HG03521 (cell line): ENCODE data around the gene VEGFB.

ENCODE experiments used
- ATAC-seq: cut with Tn5 transposase; IDR thresholded peaks from one replicate; pipeline ENCODE4 v1.9.1; 2021; ENCODE audit warnings: mild to moderate bottlenecking, moderate library complexity; ENCODE audit not compliant: unreplicated experiment

Gene VEGFB

DNA sequence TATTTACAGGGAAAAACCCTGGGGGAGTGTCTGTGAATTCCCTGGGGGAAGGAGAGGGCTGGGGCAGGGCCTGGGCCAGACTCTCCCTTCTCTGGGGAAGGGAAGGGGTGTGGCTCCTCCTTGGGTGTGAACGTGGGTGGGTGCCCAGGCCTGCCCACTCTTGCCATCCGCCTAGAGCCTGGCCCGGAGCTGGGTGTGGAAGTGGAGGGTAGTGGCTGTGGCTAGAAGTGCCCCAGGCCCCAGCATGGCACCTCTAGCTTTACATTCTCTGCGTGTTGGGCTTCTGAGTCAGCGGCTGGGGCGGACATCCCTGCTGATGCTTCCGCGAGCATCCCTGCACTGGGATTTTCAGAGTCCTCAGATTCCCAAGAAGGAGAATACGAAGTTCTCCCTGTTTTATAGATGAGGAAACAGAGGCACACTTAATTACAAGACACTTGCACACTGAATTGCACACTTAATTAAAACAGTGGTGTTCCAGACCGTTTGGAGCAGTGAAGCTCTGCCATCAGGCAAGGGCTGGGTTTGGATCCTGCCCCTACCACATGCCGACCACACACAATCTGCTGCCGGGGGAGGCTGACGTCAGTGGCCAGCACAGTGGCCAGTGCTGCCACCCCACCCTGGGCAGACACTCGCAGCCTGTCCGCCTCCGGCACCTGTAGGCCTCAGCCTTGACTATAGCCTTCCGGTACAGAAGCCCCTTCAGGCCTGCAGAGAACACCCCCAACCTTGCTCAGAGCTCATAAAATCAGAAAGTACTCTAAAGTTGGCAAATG is 42.5 kb downstream of the VEGFB start:
- ATAC-seq, result no peak

DNA sequence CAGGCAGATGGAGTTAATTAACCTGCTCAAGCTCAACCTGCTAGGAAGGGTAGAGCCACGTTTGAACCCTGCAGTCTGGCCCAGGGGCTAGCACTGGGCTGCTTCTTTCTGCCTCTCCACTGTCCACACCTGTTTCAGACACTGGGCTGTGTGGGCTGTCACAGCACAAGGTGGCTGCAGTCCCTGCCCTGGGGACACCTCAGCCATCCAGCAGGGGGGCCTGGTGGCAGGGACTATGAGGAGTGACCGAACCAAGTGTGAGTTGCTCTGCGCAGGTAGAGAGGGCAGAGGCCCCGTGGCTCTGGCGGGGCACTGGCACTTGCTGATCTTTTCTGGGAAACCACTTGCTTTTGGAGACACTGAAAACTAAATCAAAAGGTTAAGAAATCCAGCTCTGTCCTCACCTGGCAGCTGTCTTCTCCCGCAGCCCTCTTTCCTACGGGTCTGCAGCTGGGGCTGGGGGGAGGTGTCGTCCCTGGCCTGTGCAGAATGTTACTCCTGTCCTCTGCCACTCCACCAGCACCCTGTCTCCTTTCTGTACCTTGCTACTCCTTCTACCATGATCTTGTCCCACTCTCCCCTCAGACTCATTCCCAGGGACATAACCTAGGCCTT is 44.3 kb downstream of the VEGFB start:
- ATAC-seq, result no peak

DNA sequence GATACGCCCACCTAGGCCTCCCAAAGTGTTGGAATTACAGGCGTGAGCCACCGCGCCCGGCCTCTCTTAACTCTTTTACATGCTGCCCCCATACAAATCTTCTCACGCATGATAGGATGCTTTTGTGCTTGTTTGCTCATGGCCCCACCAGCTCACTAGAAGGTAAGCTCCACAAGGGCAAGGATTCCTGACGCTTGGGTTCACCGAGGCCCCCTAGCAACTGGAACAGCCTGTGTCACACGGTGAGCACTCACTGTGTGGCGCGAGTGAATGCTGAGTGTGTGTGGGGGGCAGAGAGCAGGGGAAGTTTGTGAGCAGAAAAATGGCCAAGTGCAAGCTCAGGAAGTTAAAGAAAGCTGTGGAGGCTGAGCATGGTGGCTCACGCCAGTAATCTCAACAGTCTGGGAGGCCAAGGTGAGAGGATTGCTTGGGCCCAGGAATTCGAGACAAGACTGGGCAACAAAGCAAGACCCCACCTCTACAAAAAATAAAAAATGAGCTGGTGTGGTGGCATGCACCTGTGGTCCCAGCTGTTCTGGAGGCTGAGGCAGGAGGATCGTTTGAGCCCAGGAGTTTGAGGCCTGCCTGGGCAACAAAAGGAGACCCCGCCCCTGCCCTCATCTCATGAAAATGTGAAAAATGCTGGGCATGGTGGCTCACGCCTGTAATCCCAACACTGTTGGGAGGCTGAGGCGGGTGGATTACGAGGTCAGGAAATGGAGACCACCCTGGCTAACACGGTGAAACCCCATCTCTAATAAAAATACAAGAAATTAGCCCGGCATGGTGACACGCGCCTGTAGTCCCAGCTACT is 47.8 kb downstream of the VEGFB start:
- ATAC-seq, result no peak

DNA sequence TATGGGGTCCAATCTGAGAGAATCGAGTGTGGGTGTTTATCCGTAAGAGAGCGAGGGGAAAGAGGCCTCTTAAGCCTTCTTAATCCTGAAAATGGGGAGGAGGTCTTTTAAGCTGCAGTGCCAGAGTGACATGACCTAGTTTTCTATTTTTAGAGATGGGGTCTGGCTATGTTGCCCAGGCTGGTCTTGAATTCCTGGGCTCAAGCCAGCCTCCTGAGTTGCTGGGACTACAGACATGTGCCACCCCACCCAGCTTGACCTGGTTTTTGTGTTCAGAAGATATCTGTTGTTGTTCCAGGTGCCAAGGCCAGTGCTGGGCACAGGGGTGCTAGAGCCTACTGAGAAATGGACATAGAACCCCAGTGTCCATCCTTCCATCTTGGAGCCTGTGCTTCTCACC is 48.7 kb downstream of the VEGFB start:
- ATAC-seq, result no peak

DNA sequence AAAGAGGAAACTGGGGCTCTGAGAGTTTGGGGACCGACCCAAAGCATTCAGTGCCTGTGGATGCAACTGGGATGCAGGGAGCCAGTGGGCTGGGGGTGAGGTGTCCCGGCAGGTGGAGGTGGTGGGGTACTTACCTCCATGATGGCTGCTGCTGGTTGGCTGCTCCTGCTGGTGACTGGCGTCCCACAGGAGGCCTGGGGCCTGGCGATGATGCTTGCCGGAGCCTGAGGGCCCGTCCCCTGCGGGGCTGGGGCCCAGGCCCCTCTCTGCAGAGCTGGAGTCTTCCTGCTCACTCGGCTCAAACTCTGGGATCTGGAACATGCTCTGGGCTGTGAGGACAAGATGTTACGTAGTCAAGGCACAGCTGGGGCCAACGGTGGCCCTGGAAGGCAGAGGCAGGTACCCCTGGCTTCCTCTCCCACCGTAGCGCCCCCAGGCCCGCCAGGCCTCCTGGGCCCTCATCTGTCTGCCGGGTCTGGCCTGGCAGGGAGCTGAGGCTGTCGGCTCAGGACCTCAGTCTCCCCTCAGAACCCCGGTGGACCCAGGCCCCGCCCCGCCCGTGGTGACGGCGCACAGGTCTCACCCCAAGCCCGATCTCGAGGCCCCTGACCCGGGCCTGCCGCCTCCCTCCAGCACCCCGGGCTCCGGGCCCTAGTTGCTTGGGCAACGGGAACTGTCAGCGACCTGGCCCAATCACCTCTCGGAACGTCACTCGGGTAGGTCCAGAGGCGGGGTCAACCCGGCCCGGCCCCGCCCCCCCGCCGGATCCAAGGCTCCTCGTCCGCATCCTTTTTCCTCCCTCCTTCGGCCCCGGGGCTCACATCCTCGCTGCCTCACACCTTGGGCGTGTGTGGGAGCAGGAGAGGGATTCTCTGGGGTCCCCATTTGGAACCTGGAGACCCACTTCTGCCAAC is 49.9 kb downstream of the VEGFB start, which contains the start of gene BAD:
Gene BAD, minus strand, starts transcription at position 618 of the 914 bp plus-strand sequence. Its CDS starts 297 bp downstream, at position 321.
- ATAC-seq, result peak; percentile 64

DNA sequence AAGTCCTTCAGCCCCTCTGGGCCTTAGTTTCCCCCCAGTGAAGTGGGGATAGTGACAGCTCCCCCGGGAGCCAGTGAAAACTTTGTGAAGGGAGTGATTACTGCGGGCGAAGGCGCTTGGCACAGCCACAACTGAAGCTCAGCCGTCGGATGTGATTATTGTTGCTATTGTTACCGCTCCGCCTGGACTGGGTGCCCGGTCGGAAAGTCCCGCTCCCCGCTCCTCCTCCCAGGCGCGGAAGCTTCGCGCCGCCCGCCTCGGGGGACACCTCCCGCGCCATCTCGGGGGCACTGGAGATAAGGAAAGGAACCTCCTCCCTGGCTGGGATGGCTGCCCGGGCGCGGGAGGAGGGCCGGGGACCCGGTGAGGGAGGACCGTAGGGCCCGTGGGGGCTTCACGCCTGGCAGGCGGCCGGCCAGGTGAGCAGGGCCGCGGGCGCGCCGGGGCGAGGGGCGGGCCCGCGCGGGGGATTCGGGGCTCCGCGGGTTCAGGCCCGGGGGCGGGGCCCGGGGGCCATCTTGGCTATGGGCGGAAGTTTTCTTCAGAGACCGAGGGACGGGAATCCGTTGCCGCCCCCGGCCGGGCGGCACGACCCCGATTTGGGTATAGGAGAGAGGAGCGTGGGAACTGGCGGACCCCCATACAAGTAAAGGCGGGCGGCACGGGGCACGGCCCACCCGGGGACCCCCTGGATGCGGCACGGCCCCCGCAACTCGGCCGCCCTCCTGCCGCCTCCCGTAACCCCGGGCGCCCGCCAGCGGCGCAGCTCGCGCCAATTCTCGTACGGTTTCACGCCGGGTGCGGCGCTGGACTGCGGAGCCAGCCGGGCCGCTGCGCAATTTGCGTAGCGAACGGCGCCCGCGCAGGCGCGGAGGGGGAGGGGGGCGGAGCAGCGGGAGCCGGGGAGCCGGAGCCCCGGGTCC is 50.8 kb downstream of the VEGFB start, which contains the start of gene GPR137:
Gene GPR137, plus strand, starts transcription at position 887 of the 923 bp plus-strand sequence. CDS start 677 bp downstream, outside the sequence.
- ATAC-seq, result peak; percentile 58

DNA sequence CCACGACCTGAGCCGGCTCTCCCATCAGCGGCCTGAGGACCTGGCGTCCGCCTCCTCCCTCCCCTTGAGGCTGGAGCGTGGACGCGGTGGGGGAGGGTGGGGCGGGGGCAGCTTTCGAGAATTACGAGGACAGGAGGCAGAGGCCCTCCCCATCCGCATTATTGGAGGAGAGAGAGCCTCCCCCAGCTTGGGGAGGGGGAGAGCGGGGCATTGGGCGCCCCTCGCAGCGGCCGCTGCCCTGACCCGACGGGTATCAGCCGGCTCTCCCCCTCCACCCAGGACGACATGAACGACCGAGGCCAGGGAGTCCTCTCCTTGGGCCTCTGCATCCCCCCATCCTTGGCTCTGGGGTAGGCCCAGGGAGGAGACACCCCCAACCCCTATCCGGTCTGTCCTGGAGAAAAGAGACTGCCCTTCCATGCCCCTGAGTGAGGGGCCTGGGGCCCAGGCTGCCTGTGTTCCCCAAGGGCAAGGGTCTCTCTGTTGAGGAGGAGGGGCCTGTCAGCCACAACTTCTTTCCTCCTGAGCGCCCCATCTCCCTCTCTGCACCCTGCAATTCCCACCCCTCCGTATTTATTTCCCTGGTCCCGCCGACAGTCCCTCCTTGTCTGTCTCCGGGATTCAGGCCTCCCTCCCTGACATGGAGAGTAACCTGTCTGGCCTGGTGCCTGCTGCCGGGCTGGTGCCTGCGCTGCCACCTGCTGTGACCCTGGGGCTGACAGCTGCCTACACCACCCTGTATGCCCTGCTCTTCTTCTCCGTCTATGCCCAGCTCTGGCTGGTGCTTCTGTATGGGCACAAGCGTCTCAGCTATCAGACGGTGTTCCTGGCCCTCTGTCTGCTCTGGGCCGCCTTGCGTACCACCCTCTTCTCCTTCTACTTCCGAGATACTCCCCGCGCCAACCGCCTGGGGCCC is 51.8 kb downstream of the VEGFB start:
- no peak for ATAC-seq

DNA sequence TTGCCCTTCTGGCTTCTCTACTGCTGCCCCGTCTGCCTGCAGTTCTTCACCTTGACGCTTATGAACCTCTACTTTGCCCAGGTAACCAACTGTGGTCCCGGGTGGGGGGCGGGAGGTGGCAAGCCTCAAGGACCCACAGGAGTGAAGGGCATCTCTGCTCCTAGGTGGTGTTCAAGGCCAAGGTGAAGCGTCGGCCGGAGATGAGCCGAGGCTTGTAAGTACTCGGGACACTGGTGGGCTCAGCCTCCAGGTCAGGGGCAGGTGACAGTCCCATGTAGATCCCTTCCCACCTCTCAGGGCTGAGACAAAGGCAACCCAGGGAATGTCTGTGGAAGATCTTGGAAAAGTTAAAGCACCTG is 52.4 kb downstream of the VEGFB start:
- ATAC-seq, result no peak

DNA sequence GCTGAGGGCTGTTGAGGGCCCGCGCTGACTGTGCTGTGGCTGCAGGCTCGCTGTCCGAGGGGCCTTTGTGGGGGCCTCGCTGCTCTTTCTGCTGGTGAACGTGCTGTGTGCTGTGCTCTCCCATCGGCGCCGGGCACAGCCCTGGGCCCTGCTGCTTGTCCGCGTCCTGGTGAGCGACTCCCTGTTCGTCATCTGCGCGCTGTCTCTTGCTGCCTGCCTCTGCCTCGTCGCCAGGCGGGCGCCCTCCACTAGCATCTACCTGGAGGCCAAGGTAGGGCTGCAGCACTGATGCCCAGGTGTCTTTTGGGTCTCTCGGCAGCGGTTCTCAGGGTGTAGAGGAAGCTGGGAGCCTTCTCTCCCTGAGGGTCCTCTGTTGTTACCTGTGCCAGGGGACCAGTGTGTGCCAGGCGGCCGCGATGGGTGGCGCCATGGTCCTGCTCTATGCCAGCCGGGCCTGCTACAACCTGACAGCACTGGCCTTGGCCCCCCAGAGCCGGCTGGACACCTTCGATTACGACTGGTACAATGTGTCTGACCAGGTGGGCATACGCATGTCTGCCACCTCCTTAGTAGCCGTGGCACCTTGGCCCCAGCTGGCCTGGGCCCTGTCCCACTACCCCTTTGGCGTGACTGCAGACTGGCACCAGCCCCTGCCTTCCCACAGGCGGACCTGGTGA is 53.4 kb downstream of the VEGFB start:
- ATAC-seq, result no peak

DNA sequence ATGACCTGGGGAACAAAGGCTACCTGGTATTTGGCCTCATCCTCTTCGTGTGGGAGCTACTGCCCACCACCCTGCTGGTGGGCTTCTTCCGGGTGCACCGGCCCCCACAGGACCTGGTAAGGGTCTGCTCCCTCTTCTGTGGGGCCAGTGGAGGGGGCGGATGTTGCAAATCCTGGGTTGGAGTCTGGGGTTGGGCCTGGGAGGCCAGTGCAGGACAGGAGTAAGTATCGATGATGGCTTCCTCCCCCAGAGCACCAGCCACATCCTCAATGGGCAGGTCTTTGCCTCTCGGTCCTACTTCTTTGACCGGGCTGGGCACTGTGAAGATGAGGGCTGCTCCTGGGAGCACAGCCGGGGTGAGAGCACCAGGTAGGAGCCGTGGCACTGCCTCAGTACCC is 54.0 kb downstream of the VEGFB start:
- ATAC-seq, result no peak
